GOT3 (cell line): ENCODE measurements around the gene ZFYVE28.

Experiments used
- DNase-seq: peaks from one replicate; lab custom pipeline; 2025; ENCODE audit warnings: mixed read lengths; lab: John Stamatoyannopoulos, UW

ZFYVE28 gene

DNA sequence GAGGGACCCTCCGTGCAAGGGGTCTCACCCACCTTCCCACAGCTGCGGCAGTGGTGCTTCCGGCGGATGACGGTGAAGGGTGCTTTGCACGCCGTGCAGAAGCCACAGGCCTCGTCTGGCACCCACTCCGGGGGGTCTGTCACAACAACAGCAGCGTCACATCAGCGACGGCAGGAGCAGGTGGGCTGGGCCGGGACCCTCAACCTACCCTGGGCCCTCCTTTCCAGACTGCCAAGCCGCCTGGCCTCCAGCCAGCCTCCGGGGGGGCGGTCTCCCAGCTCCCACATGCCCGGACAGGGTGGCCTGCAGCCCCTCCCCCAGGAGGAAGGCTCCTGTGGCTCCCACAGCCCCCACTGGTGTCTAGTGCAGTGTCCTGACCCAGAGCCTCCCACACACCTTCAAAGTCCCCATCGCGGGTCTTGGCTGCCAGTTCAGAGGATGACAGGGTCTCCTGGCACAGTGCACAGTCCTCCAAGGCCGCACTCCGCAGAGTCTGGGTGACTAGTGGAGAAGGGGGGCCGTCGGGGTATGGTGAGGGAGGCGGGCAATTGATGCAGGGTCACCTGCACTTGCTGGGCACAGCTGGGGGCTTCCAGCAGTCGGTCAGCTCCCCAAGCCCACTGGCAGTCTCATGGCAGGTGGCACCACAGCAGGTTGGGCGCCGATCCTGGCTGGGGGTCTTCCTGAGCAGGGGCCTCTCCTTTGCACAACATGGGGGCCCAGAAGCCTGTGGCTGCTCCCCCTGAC is 147.0 kb downstream of the ZFYVE28 start:
- DNase-seq, result no peak

DNA sequence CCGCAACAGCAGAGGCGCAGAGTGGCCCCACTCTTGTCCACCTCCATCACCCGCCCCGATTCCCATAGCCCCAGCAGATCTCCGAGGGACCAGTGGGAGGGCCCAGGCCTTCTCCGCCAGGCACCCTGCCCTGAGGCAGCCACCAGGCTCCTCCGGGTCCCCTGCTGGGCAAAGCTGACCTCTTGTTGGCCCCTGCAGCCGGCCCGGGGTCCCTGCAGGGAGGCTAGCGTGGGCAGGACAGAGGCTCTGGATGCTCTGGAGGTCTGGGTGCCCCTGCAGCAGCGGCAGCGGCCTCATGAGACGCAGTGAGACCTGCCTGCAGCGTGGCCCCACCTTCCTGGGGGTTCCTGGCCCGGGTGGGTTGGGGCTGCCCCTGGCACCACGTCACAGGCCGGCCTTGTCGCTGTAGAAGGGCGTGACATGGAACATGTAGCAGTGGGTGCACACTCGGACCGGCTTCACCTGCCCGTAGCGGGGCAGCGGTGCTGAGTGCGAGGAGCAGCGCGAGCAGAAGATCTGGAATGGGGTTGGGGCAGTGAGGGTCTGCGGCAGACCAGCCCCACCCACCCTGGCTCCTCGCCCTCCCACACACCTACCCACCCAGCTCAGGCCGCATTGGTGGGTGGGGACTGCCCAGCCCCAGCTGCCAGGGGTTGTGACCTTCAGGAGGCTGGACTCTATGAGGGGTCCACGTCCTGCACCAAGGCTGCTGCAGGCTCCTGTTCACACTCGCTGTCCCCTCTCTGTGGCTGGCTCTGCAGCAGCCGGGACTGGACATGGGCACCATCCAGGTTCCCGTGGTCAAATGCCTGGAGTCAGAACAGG is 147.9 kb downstream of the ZFYVE28 start:
- DNase-seq, result no peak

DNA sequence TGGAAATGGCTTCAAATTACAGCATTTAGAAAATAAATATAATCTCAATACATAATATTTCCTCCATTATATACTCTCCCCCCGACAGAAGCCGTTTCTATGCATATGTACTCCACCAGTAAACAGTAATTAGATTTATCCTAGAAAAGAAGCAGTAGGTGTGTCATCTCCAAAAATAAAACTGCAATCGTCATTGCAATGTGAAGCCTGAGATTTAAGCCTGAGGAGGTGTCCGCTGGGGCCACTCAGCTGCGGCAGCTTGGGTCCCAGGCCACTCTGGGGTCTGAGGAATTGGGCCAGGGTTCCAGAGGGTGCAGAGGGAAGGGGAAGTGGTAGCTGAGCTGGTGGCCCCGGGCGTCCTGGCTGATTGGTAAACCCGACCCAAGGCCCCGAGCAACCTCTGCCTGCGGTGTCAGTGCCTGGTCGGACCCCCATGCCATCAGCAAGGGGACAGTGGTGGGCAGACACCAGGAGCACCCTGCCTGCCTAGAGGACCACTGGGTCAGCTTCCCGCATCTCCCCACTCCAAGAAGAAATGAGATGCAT is 148.8 kb downstream of the ZFYVE28 start:
- no peak for DNase-seq

DNA sequence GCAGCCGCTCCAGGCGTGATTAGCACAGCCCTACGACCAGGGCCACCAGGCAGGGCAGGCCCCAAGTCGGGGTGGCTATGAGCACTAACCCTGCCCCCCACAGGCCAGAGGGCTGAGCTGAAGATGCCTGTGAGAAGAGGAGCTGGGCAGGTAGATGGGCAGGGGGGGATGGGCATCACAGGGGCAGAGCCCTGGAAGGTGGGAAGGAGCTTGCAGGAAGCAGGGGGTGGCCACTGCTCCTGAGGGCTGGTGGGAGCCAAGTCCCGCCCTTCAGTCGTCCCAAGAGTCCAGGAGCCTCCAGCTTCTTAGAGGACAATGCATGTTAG is 149.3 kb downstream of the ZFYVE28 start:
- DNase-seq, result no peak

DNA sequence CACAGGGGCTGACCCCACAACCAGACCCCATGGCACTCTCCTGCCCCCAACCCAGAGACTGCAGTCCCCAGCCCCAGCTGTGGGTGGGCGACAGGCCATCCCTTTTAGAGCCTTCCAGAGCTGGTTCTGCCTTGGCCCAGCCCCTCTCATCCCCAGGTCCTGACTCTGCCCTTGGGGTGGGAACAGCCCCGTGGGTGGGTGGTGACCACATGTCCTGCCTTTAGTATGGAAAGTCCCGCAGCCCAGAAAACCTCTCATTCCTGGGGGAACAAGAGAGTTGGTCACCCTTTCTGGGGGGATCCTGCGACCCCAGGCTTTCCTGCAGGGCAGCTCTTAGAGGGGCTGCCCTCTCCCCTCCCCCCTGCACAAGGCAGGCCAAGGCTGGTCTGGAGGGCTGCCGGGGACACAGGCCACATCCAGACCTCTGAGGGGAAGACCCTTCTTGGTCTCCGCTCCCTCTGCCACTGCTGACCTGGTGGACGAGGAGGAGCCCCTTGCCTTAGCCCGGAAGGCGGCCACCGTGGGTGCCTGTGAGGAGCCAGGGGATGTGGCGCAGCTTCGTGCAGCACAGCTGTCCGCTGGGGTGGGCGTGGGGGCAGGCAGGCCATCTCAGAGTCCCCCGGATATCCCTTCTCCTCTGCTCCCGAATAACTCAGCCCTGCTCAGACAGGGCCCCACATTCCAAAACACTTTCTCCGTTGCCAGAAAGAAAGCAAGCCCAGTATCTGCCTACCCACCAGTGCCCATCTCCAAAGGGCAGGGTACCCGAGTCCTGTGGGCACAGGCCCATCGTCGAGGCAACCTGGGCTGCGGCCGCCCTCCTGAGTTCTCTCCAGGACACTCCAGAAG is 149.9 kb downstream of the ZFYVE28 start:
- DNase-seq, result no peak

DNA sequence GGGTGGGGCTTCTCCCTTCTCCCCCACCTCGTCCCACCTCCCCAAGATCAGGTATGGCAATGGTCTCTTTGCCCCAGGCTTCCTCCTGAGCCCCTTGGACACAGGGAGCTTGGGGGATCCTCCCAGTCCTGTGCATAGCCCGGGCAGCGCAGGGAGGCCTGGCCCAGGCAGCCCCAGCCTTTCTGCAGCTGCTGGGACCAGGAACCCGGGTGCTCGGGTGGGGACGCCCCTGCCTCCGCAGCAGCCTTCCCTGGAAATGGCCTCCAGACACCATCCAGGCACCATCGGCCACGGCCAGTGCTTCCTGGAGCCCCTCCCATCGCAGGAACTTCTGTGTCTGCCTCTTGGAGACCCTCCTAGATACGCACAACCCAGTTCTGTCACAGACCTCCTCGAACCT is 150.6 kb downstream of the ZFYVE28 start:
- DNase-seq, result no peak

DNA sequence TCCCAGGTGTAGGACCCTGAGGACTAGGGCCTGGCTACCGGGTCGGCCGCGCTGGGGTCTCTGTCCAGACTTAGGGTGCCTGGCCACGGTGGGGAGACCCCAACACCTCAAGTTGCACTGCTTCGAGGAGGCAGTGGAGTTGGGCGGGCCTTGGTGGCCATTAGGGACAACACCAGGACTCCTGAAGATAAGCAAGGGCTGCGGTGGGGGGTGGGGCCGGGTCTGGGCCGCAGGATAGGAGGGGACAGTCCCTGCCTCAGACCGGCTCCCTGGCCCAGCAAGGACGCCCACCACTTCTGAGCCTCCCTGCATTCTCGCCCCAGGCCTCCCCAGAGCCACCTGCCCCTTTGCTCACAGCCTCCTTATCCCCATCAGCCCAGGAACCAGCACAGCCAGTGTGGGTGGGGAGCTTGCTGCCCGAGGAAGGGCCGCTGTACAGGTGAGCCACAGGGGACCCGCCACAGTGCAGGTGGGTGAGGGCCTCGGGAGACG is 151.1 kb downstream of the ZFYVE28 start:
- no peak for DNase-seq

DNA sequence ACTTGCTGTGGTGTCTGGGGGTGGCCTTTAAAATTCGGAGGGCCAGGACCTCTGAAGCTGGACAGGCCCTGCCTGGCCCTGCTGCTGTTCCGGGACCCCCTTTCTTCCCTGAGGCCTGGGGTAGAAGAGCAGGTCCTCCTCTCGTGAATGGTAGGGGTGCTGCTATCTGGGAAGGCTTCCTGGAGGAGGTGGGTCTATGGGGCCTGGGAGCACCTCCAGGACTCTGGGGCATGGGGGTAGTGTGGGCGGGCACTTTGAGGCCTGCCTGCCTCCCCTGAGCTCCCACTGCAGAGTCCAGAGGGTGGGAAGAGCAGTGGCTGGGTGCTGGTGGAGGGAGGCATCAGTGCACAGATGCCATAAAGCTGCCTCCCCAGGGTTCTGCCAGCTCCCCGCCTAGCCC is 151.6 kb downstream of the ZFYVE28 start:
- no peak for DNase-seq

DNA sequence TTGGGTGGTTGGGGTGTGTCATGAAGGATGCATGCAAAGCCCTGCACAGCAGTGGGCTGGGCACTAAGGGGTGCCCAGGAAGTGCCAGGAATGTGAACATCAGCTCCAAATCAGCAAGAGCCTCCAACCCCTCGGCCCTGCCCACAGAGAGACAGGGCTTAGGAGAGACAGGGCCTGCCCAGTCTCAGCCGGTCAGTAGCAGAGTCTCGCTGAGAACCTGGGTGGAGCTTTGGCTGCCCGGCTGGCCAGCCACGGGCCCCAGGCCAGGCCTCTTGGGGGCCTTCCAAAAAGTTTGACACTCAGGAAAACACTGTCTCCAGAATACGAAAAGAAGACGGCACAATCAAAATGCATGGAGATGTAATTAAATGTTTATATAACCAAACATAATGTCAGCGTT is 152.3 kb downstream of the ZFYVE28 start:
- DNase-seq, result no peak

DNA sequence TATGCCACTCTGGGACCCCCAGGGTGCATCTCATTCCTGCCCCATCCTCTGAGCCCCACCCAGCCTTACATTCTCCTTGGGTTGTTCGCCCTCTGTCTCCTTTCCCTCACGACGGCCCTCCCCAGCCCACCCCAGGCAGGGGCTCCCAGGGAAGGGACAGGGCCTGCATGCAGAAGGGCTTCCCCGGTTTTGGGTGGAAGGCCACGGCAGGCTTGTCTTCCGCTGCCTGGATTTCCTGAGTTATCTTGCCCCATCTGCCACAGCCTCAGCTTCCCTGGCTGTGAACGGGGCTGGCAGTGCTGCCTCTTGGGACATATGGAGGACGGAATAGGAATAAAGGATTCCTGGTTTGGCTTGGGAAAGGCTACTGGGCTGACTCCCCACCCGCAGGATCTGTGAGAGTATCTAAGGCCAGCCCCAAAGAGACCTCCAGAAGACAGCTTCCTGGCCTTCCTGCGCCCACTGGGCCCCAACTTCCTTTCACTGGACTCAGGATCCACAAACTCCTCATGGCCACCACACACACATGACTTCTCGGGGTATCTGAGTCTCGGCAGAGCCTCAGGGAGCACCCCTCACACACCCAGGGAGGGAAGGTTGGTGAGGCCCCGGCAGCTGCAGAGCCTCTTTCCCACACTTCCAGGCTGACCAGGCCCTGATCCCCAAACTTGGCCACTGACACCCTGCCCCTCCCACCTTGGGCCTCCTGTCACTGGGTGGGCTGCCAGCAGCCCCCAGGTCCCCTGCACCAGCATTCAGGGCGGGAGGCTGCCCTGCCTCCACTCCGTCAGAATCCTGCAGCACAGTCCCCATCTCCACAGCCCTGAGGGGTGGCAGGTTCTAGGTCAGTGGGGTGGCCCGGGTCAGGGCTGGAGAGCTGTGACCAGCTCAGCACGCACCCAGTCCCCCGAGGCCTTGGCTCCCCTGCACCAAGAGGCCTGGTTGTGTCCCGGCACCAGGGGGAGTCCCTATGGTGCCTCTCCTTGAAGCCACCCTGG is 153.0 kb downstream of the ZFYVE28 start:
- DNase-seq, result no peak

DNA sequence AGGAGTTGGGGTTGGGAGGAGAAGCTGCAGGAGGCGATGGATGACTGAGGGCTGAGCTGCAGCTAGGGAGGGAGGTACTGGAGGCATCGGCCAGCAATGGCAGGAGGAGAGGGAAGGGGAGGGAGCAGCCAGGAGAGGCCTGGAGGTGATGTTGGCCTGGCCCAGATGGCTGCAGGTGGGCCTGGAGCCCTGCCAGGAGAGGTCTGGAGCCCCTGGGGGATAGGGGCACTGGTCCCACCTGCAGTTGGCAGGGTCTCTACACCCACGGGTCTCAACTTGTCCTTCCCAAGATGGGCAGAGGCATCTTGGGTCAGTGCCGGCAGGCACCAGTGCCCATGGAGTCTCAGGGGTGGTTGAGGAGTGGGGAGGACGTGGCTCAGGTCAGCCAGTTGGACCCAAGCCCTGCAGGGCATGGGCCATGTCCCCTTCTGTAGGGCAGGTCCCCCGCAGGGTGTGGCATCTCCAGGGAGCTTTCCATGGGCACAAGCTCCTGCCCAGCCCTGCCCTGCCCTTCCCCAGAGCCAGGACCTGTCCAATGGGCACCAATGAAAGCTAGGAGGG is 153.9 kb downstream of the ZFYVE28 start:
- DNase-seq, result no peak

DNA sequence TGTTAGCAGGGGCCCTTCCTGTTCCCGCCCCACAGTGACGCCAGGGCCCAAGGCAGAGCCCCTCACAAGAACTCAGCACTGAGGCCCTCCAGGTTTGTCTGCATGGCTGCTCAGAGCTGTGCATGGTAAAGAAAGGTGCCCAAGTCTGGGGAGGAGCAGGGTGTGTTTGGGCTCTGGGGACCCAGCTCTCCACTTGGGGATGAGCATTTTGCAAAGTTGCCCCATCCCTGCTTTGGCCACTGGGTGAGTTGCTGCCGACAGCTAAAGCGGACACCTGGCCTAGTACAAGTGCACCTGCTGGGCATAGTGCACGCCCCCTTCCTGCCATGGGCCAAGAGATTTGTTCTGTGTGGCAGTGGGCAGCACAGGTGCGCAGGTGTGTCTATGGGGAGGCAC is 154.5 kb downstream of the ZFYVE28 start:
- DNase-seq, result no peak

DNA sequence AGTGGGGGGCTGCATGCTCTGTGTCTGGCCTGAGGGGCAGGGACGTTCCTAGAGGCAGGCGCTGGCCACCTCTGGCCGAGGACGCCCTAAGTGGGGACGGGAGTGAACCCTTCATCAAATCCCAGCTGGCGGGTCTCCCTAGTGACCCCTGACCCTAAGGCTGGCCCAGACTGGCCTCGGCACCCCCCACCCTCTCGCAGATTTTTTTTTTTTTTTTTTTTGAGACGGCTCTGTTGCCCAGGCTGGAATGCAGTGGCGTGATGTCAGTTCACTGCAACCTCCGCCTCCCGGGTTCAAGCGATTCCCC is 155.5 kb downstream of the ZFYVE28 start:
- DNase-seq, result no peak

DNA sequence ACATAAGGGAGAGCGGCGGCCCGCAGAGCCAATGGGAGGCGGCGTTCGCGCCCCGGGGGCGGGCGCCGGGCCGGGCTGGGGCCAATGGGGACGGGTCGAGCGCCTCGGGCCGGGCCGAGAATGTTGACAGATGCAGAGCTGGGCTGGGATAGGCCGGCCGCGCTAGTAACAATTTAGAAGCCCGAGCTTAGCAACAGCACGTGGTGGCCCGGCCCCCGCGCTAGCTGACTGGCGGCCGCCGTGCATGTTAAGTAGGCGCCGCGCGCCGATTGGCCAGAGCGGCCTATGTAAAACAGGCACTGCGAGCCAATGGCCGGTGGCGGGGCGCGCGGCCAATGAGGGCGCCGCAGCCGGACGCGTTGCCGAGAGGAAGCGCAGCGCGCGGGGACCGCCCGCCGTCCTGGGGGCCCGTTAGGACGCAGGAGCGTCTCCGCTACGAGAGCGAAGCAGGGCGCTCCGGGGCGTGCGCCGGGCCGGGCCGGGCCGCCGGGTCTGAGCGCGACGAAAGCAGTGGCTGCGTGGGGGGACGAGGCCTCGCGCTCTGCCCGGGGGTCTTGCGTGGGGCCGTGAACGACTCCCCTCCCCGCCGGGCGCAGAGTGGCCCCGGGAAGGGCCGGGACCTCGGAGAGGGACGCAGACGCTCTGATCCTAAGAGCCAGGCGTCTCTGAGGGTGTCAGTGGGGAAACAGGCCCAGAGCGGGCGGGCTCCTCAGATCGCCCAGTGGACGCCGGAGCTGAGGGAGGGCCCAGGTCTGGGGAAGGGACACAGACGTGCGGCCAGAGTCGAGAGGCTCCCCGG is 156.1 kb downstream of the ZFYVE28 start:
- DNase-seq, result peak; percentile 98

DNA sequence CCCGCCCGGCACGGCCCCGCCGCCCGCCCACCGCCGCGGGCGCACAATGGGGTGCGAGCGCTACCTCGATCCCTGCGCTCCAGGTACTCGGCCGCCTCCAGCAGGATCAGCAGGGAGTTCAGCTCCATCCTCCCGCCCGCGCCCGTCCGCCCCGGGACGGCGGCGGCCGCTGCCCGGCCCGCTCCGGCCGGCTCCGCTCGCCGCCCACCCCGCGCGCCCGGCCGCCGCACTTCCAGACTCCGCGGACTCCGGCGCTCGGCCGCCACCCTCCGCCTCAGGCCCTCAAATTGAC is 156.6 kb downstream of the ZFYVE28 start, which contains the start of gene MXD4:
MXD4 (minus strand) TSS at position 257 of the 292 bp plus-strand sequence; CDS start at position 128, 129 bp downstream.
- no peak for DNase-seq

DNA sequence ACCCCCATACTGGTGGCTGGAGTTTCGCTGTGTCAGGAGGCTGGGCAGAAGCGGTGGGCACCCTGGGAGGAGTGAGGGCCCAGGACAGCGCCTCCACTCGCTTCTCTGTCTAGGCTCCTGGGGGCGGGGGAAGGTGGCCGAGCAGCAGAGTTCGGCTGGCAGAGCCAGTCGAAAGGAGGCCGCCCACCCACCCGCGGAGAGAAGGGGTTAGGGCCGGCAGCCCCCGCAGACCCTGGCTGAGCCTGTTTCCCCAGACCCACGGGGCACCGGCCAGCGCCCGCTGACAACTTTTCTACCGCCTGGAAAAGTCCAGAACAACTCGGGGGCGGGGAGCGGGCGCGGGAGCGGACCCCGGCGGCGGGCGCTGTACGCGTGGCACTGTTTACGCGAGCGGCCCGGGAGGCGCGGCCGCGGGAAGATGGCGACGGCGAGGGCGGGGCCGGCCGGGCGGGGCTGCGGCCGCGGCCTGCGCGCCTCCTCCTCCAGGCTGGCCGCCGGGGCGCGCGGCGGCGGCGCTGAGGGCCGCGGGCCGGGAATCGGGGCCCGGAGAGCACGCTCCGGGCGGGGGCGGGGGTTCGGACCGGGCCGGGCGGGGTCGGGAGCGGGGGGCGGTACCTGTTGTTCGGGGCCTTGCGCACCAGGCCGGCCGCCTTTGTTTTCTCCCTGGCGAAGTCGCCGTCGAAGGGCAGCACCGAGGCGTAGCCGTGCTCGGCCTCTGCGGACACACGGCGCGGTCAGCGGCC is 157.2 kb downstream of the ZFYVE28 start:
- DNase-seq, result no peak

DNA sequence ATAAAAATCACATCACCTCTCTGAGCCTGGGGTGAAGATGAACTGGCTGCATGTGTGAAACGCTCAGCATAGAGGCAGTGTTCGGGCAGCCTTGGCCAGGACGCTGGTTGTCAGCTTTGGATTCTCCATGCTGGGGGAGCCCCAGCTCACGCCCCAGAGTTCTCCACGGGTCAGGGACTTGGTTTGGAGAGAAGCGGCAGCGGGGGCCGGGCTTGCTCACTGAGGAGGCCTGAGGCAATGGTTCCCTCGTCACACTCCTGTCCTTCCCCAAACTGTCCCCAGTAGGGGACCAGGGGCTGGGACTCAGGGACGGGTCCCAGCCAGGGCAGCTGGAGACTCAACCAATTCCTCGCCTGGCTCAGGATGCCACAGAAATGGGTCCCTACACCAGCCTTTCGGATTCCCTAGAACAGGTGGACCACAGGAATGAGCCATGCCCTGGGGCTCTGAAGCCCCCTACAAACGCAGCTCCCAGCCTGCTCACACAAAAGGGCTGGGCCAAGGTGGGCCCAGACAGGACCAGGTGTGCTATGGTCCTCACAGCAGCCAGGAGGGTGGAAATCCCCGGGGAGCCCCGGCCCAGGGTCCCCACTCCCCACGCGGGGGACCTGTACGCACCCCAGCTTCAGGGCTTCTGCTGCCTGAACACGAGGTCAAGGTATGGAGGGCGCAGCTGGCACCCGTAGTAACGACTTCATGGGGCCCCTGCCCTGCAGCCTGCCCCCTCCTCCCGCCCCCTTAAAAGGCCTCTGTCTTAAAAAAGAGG is 157.9 kb downstream of the ZFYVE28 start:
- DNase-seq, result no peak

DNA sequence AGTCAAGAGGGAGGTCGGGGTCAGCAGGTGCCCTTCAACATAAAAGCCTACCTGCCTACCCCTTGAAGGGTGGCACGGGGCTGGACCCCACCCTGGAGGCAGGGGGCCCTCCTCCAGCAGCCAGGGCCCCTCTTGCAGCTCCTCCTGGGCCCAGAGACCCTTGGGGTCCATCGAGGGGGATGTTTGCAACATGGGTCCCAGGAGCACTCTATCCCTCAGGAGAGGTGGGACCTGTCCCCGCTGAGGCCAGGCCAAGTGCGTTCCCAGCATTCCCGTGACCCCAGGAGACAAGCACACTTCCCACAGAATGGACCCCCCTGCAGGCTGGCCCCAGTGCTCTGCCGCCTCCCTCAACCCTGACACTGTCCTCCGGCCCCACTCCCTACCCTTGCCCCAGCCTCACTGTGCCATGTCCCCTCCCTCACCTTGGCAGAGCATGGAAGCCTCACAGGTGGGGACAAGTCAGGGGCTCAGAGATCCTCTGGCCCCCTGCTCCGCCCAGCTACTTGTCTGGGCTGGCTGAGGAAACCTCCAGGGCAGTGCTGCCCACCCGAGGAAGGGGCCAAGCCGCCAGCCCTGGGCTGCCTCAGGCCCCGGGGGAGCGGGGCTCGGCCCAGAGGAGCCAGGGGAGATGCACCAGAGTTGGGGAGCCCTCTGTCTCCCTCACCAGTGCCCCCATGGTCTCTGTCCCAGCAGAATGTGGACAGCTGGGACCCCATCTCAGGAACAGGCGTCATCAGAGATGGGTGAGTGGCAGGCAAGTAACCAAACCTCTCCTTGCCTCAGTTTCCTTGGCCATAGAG is 158.7 kb downstream of the ZFYVE28 start:
- DNase-seq, result no peak
